HG03457 (cell line): Measurements from ENCODE around the gene CEP131.

Source experiments
- ATAC-seq: cut with Tn5 transposase; IDR thresholded peaks from one replicate; pipeline ENCODE4 v1.9.1; 2021; ENCODE audit warnings: moderate number of reproducible peaks; ENCODE audit not compliant: unreplicated experiment

CEP131 gene

DNA sequence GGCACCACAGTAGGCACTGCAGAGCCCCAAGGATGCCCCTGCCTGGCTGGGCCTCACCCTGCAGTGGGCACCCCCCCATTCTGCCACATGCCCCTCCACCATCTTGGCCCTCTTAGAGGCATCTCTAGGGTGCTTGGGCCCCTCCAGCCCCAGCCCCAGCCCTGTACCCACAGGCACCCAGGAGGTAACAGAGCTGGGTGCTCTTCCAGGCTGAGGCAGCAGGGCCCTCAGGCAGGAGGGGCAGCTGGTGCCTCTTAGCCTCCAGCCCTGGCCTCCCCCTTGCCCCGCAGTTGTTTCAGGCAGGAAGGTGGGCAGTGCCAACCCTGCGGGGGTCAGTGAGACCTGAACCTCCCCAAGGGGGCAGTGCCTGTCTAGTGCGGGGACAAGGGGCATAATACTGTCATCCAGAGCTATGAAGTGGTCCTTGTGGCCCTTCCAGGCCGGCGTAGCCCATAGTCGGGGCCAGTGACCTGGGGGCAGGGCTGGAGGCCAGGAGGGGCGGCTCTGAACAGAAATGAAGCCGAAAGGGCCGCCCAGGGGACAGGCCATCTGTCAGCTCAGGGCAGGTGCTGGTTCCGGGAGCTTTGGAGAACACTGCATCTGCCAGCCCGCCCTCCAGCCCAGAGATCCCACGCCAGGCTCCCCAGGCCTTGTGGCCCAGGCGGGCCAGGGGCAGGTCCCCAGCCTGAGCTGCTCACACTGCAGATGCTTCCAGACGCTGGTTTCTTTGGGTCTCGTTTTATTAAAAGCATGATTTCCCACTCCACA lies 51.9 kb downstream of the CEP131 start:
- ATAC-seq, result no peak

DNA sequence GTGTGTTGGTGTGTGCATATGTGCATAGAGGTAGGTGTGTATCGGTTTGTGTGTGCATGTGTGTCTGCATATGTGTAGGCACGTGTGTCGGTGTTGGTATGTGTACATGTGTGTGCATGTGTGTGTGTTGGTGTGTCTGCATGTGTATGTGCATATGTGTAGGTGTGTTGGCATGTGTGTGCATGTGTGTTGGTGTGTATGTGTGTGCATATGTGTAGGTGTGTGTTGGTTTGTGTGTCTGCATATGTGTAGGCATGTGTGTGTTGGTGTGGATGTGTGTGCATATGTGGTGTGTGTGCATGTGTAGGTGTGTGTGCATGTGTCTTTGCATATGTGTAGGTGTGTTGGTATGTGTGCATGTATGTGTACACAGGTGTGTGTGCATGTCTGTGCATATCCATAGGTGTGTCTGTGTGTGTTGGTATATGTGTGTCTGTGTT lies 52.9 kb downstream of the CEP131 start:
- ATAC-seq, result no peak

DNA sequence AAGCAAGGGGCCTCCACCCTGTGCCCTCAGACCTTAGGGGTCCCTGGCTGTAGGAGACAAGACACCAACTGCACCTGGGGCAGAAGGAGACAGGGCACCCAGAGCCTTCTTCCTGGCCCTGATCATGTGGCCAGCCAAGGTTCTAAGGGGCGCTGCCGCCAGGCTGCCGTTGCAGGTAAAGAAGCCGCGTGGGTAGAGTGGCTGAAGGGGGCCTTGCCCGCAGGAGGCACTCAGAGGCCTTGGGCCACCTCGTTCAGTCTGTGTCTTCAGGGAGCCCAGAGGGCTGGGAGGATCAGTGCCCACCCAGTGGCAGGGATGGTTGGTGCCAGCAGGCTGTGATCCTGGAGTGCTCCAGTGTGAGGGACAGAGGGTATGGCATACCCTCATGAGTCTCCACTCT lies 55.1 kb downstream of the CEP131 start:
- ATAC-seq, result no peak

DNA sequence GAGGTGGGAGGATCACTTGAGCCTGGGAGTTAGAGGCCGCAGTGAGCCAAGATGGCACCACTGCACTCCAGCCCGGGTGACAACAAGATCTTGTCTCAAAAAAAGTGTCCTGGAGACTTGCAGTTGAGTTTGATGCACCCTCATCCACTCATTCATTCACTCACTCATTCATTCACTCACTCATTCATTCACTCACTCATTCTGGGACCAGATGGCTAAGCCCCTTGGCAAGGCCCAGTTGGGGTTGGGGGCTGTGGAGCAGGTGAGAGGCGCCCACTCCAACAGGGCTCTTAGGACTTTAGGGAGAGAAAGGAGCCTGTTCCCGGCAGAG lies 55.6 kb downstream of the CEP131 start:
- no peak for ATAC-seq

DNA sequence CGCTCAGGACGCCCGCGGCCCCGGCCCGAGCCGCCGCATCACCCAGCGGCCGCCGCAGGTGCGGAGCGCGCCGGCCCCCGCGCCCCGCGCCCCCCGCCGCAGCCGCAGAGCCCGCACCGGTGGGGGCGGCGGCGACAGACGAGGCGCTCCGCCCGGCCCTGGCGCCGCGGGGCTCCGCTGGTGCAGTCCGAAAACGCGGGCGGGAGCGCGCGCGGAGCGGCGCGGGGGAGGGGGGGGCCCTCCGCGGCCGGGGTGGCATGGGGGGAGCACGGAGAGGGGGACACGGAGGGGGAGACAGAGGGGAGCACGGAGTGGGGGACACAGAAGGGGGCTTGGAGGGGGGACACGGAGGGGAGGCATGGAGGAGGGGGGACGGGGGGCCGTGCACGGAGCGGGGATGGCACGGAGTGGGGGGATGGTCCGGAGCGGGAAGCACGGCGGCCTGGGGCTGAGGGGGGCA lies 56.7 kb downstream of the CEP131 start, which contains the start of gene AATK:
TSS of gene AATK (minus strand) at position 189 of the 460 bp plus-strand sequence. CDS start 229 bp downstream, outside the sequence.
- ATAC-seq, result no peak

DNA sequence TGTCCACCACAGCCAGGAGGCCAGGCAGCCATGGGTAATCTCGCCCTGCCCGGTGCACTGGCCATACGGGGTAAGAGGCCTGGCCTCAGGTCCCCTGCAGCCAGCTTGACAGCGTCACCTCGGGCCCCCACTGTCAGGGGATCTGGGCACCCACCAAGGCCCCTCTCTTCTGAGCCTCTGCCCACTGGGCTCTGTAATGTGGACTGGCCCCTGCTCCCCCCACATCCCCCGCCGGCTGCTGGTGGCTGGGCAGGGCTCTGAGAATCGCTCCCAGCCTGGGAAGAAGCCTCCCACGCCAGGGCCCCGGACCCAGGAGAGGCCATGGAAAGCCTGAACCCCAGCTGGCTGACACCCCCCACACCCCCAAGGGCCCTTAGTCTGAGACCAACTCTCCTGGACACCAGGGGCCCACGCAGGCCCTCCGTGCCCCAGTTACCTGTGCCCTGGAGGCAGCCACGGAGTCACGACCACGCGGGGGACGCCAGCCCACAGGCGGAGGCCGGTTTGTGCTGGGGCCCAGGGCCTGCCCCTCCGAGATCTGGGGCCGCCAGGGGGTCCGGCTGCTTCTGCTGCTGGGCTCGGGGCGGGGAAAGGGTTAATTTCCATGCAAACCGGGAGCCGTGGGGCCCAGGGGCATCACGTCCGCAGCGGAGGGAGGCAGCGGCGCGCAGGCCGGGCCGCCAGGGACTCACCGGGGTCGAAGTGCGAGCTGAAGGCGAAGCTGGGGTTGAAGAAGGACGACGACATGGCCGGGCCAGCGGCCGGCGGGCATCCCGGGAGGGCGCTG lies 57.3 kb downstream of the CEP131 start, which contains the start of gene PVALEF:
TSS of gene PVALEF (plus strand) at position 262 of the 787 bp plus-strand sequence. CDS start 15,720 bp downstream, outside the sequence.
- no peak for ATAC-seq

DNA sequence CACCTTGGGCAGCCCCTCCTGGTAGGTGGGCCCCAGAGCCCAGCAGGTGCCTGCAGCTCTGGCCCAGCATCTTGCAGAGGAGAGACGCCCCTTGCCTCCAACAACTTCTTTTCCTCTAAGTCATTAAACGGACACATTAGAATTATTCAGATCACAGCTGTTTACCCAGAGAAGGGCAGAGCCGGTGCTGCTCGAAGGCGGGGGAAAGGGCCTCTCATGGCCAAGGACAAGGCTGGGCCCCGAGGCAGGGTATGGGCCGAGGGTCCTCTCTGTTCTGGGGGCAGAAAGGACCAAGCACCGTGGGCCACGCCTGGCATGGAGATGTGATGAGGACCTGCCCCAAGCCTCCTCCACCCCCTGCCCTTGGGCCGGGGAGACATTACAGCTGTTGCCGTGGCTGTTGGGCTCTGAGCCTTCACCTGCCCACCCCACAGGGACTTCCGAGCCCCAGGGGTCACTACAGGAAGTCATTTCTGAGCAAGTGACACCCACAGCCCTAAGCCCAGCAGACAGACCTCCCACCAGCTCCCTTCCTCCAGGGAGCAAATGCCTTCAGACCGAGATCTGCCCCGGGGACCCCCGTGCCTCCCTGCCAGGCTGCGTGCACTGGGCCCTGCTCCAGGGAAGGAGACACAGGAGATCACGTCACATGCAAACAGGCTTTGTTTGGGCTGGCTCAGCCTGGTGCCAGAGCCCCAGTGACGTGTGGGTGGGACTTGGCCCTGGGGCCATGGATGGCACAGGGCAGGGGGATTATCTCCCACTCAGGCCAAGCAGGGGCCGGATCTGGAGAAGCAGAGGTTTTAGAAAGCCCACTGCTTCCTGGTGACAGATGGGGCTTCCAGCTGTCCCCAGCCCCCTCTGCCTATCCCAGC lies 58.2 kb downstream of the CEP131 start:
- ATAC-seq, result no peak

DNA sequence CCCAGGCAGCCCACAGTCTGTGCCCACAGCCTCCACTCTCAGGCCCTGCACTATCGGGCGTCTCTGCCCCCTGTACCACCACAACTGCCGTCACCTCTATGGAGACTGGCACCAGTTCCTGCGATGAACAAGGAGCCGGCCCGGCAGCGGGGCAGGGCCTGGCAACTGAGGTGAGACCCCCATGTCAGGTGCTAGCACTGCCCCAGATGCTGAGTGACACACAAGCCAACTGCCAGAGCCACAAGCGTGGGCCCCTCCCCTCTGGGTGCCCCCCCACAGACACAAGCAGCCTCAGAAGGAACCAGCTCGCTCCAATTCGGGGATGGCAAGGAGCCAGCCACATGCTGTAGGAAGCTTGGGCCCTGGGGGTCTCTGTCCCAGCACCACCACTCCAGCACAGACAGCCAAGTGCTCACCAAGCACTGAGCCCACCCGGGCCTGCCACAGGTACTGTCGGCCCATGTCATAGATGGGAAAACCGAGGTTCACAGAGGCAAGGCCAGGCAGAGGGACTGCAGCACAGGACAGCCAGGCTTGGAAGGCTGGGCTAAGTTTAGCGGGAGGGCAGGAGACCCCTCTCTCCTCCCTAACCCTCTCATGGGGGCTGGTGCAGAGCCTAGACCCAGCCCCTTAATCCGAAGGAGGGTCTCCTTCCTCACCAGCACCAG lies 58.9 kb downstream of the CEP131 start:
- no peak for ATAC-seq

DNA sequence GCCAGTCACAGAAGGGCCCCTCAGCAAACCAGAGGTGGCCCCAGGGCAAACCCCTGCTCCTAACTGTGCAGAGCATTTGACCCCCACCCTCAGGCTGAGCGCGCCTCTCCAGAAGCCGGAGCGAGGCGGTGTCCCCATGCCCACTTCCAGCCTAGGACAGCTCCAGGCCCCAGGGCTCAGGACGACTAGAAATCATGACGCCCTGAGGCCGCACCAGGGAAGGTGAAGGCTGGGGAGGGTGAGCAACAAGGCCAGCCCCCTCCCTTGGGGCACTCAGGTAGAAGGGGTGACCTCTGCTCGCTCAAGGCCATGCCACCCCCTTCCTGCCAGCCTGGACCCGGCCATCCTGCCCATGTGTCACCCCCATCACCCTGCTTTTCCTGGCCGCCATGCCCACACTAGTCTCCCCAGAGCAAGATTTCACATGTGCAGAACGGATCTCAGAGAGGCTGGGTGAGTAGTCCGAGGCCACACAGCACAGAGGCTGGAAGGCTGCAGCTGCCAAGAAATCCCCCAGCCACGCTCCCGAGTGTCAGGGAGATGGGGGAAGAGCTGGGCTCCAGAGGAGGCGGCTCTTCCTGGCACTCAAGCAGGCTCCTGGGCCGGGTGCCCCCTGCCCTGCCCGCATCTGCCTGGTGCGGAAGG lies 59.6 kb downstream of the CEP131 start:
- ATAC-seq, result no peak

DNA sequence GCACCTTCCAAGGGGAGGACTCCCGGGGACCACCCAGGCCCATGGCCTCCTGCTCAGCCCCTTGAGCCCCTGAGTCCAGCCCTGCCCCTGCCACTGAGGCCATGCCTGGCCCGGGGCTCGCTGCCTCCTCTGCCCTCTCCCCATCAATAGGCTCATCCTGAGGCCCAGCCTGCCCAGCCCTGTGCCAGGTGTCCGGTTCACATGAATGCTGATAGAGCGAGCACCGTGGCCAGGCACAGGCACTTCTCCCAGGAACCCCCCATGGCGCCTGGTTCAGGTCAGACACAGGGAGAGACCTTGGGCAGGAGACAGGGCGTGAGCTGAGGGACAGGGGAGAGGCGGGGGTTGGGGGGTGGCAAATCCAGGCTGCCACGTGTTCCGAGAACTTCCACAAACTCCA lies 60.3 kb downstream of the CEP131 start:
- ATAC-seq, result no peak

DNA sequence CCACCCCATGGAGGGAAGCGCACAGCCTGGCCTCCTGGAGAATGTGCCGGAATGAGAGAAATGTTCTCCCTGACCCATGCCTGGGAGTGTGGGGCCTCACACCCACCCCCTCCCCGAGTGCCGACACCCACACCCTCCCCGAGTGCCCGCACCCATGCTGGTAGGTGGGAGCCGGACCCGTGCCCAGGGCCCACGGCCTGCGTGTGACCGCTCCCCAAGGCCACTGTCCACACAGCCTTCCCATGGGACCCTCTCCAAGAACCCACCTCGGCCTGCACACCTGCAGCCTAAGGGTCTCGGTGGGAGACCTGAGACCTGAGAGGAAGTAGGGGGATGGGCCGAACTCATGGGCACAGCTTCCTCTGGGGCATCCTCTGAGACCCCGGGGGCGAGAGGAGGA lies 60.8 kb downstream of the CEP131 start:
- no peak for ATAC-seq

DNA sequence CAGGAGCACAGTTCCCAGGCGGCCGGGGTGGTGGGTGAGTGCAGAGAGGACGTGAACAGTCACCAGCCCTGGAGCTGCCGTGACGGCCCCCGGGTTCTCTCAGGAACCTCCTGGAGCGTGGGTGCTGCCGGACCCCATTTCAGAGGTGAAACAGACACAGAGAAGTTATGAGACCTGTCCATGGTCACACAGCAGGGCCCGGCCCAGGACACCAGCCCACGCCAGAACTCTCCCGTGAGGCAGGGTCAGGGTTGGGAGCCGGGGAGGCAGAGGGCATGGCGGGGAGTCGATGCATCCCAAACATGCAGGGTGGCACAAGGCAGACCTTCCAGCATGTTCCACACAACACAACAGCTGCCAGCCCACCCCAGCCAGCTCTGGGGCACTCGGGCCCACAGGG lies 61.2 kb downstream of the CEP131 start:
- ATAC-seq, result no peak

DNA sequence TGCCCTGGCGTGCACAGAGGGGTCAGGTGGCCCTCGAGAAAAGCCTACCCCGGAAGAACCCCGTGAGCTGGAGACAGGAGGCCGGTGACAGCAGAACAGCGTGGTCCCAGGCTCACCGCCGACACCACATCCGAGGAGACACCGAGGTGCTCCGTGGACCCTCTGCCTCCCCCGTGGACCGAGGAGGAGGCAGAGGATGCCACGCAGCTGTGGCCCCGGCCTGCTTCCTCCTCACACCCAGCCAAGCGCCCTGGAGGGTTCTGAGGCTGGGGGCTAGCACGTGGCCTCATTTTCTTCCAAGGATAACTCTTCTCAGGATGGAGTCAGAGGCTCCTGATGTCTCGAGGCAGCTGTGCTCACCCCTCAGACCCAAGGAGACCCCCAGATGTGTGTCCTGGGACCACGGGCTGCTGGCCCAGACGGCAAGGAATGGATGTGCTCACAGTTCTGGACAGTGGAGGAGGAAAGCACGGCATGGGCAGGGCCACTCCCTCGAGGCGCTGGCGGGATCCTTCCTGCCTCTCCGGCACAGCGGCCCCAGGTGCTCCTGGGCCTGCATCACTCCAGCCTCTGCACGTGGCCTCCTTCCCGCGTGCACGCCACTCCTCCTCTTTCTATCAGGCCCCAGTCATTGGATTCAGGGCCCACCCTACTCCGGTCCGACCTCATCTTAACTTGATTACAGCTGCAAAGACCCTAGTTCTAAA lies 61.9 kb downstream of the CEP131 start:
- no peak for ATAC-seq

DNA sequence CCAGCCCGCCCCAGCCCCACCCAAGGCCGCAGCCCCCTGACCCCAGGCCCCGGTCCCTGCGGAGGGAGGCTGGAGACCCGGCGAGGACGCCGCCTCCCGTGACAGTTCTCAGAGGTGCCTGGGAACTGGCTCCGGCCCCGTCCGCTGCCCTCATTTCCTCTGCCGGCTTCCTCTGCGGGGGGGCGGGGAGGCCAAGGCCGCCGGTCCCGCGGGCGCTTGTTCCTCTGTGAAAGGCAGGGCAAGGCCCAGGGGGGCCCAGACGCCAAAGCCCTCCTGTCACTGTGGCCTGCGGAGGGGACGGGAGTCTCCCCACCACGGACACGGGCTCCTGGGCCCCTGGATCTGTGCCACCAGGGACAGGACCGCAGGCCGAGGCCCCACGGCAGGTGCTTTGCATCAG lies 62.5 kb downstream of the CEP131 start:
- no peak for ATAC-seq

DNA sequence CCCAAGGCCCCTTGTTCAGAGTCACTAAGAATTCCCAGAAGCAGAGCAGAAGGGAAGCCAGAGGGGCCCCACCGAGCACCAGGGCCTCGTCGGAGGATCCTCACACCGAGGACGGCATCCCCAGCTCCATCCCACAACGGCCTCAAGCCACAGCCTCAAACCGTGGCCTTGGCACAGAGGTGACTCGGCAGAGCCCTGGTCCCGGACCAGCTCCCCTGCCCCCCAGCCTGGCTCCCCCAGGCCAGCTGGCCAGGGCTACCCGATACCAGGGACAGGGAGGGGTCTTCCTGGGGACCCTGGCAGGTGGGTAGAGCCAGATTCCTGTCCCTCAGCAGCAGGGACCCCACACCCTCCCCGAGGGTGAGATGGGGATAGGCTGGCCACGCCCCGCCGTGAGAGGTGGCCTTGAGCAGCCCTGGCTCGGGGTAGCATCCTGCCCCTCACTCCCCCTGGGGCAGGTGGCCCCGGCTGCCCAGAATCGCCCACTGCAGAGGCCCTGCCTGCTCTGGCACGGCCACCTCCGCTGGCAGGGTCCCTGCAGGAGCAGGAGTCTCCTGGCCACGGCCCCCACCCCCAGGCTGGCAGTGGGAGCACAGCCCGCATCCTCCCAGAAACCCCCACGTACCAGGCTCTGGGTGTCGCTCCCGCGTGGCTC lies 63.0 kb downstream of the CEP131 start:
- no peak for ATAC-seq

DNA sequence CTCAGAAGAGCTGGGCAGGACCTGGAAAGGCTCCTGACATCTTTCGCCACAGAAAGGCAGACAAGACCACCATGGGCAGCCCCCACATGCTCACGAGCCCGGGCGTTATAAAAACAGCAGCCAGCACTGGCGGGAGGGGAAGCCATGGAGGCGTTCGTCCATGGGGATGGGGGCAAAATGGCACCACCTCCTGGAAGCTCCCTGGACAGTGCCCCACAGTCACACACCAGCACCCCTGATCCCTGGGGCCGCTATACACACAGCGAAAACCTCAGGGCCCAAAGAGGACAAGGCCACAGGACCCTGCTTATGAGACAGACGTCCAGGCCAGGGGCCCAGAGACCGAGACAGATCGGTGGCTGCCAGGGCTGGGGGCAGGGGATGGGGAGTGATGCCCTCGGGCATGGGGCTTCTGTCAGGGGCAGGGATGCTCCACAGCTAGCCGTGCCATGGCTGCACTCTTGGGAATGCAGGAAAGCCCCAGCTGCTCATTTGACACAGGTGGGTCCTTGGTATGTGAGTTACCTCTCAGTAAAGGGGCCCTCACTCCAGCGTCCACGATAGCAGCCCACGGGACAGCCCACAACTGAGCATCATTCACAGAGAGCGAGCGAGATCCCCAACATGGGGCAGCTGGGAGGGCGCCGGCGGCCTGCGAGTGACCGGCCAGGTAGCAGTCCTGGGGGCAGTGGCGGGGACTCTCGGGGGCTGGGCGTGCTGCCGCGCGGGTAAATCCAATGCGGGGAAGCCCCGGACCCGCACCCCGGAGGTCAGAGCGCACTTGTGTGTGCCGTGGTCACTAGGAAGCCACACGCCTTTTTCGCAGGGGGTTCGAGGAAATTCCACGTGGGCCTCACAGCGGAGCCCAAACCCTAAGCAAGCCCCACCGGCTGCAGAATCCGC lies 63.8 kb downstream of the CEP131 start:
- ATAC-seq, result no peak

DNA sequence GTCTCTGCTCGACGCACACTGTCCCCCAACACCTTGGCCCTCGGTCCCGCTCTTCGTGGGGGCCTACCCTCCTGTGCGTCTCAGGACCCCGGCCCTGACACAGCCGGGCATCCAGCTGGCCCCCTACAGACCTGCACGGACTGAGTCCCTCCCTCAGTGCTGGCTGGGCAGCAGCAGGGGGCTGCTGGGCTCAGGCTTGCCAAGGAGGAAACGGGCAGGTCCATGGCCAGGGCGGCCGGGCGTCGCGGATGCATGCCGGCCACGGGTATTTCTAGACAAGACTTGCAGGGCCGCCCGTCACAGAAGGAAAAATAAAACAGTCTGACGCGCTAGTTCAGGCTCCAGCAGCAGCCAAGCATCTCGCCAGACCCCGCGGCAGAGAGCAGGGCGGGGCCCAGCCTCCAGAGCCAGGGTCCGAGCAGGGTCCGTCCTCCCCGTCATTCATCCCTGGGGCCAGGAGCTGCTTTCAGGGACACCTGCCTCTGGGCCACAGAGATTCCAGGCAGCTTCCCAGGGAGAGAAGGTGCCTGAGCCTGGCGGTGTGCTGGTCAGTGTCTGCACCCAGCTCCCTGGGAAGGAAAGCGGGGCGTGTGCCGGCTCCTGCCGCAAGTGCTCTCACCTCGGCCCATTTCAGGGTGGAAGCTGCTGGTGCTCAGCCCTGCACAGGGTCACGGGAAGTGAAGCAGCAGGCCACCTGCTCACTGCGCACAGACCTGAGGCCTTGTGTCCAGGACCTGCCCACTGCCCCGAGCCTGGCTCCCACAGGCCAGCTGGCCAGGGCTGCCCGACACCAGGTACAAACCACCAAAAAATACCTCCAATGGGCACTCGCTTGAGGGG lies 64.7 kb downstream of the CEP131 start:
- ATAC-seq, result no peak
